Stimulated activated CD4-positive, alpha-beta T cell treated with anti-CD3 and anti-CD28 coated beads, Interleukin-15, amount 100 ng/mL, for 1 hour (primary cell): ENCODE data around the gene REG1A.

Experiments
- DNase-seq, 2 donors: peaks; one replicate each; pipeline ENCODE4 v3.0.0-alpha.2; 2020; ENCODE audit warnings: low read depth in 1 of 2, low spot score in 1 of 2

Gene REG1A

GRCh38 chr2:79124907-79125720 lies 4.8 kb downstream of the REG1A start:
- no peak for DNase-seq

- no peak for DNase-seq
Observed at GRCh38 chr2:79125721-79125985, 5.4 kb downstream of the REG1A start.

- DNase-seq = no peak
Observed at GRCh38 chr2:79128406-79128805, 8.1 kb downstream of the REG1A start.

- no peak for DNase-seq
Observed at GRCh38 chr2:79129260-79129659, 9.0 kb downstream of the REG1A start.

GRCh38 chr2:79129804-79130203 lies 9.5 kb downstream of the REG1A start:
- DNase-seq = no peak

DNA sequence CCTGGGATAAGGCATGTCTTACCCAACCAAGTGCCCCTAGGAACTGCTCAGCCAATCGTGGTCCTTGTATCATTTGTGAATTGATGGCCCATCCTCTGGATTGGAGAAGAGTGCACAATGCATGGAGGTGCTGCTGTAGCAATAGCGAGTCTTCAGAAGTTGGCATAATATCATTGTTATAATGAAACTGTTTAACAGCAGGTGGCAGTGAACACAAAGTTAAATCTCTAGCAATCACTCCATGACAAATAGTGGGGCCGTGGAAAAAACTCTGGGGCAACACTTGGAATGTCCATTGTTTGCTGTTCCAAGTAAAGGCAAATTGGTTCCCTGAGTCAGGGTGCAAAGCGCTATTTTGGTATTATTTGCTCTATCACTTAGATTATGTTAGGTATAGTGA lies 11.4 kb downstream of the REG1A start:
- no peak for DNase-seq

- DNase-seq = no peak
Observed at GRCh38 chr2:79138385-79138784, 18.1 kb downstream of the REG1A start.

- no peak for DNase-seq
Observed at GRCh38 chr2:79139423-79139822, 19.1 kb downstream of the REG1A start.

GRCh38 chr2:79155826-79156476 lies 35.7 kb downstream of the REG1A start:
- no peak for DNase-seq

DNA sequence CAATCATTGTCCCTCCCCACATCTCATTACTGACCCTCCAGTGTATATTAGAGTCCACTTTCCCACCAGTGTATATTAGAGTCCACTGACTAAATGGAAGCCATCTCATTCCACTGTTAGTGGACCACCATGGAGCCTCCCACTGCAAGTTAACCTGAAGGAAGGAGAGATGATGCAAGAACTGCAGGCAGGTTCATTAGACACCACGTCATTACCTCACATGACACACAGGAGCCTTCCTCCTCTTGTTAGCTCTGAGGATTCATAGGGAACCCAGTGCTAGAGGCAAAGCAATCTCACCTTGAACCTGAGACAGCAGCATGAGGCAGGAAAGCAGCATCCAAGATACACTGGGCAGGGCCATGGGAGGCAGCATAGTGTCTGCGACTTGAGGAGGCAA lies 38.7 kb downstream of the REG1A start:
- DNase-seq = no peak

- no peak for DNase-seq
Observed at GRCh38 chr2:79159653-79160052, 39.4 kb downstream of the REG1A start, which contains the start of gene REG3A. REG3A (minus strand) TSS chr2:79159753; CDS start chr2:79159405, 348 bp downstream.

DNA sequence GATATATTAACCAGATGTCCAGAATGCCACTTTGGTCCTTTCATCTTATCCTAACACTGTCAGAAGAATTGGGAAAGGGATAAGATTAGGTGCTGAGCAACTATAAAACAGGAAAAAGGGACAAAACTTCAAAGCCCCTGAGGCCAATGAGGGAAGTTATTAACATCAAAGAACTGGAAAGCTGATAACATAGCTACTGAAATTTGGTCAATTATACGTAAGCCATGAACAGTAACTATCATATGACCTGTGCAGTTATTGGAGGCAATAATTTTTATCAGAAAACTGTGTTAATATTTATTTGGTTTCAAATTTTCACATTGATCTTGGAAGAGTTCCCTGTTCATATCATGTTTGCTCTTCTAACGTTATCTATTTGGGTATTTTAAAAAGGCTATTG lies 41.8 kb downstream of the REG1A start:
- DNase-seq = no peak

DNA sequence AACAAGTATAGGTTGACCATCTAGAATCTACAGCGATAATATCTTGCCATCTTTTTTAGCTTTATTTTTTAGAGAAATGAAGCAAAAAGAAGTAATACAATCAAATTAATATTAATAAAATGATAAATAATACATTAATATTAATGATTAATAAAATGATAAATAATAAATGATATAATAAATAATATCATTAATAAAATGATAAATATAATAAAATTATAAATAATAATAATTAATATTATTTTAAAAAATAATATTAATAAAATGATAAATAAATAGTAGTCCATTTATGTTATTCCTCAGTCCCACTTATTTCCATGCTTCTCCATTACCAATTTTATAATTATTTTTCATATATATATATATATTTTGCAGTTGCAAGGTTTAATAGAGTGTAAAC lies 42.5 kb downstream of the REG1A start:
- no peak for DNase-seq

DNA sequence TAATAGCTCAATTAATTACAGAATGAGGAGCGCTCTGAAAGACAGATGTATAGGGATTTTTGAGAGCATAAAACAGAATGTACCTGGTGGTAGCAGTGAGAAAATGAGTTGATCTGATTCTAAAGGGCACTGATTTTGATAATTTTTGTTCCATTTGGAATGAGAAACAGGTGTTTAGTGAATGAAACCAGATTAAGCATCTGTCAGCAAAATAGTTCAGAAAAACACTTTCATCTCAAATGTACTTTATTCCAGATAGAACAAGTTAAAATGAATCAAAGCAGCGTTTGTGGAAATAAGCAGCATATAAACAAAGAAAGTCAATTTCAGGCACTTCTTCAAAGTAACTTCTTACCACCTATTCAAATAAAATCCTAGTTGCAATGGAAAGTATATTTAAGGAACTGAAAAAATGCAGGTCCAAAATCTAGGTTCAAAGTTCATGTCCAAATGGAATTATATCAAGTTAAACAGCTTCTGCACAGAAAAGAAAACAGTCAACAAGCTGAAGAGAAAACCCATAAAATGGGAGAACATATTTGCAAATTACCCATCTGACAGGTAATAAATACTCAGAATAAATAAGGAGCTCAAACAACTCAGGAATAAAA lies 51.2 kb downstream of the REG1A start:
- no peak for DNase-seq
